ENCODE results near the gene HERC5.
"Not testable (repeated sequence)": the region's sequence is repeated elsewhere in the genome, so short reads cannot be mapped to it uniquely, and the experiment has no call there.

Gene HERC5

GRCh38 chr4:88523325-88524129 is 66.6 kb downstream of the HERC5 start, which contains the start of gene PYURF:
TSS of gene PYURF (minus strand) at chr4:88523776. CDS start at chr4:88523700, 76 bp downstream.
- peak; percentile 80 for DNase-seq

- no peak for DNase-seq
Measured at GRCh38 chr4:88524171-88524570, 67.3 kb downstream of the HERC5 start.

- no peak for DNase-seq
Measured at GRCh38 chr4:88526221-88526815, 69.4 kb downstream of the HERC5 start.

GRCh38 chr4:88527787-88528186 is 70.9 kb downstream of the HERC5 start:
- no peak for DNase-seq

GRCh38 chr4:88528861-88529260 is 71.9 kb downstream of the HERC5 start:
- no peak for DNase-seq

- no peak for DNase-seq
Measured at GRCh38 chr4:88531549-88531948, 74.6 kb downstream of the HERC5 start.

- DNase-seq = no peak
Measured at GRCh38 chr4:88533088-88533790, 76.3 kb downstream of the HERC5 start.

- DNase-seq = no peak
Measured at GRCh38 chr4:88533937-88534750, 77.2 kb downstream of the HERC5 start.

- no peak for DNase-seq
Measured at GRCh38 chr4:88535090-88535755, 78.3 kb downstream of the HERC5 start.

- DNase-seq = no peak
Measured at GRCh38 chr4:88537709-88538108, 80.8 kb downstream of the HERC5 start.

GRCh38 chr4:88539322-88540068 is 82.6 kb downstream of the HERC5 start:
- not testable (repeated sequence) for DNase-seq

- DNase-seq = no peak
Measured at GRCh38 chr4:88549815-88550214, 92.9 kb downstream of the HERC5 start.

All from cortex of kidney (tissue), 1 donor.